GM18511 (cell line): ENCODE results near the gene PKP2.

Experiments used
- ATAC-seq: cut with Tn5 transposase; IDR thresholded peaks from one replicate; pipeline ENCODE4 v1.9.1; 2021; ENCODE audit warnings: mild to moderate bottlenecking, moderate library complexity; ENCODE audit not compliant: unreplicated experiment

PKP2 gene

DNA sequence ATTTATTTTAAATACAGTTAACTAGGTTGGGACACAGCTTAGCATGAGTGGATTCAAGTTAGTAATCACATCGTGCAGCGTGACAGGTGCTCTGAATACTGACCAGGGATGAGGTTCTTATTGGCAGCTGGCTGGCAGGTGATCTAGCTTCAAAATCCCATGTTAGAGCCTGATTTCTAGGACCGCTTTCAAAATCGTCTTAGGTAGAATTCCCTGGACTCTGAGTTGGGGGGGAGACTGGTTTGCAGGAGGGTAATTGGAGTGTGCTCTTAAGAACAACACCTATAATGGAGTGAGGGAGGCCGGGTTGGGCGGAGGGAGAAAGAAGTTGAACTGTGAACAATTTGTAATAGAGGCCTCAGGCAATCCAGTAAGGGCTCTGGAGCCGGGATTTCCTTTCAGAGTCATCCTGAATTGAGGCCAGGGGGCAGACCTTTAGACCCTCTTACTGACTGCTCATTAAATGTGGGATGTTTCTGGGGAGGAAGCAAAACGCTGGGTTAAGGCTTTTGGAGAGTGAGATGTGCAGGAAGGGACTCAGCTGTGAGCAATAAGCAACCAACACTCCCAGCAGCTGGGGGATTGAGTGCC is 140.0 kb downstream of the PKP2 start:
- ATAC-seq, result no peak

DNA sequence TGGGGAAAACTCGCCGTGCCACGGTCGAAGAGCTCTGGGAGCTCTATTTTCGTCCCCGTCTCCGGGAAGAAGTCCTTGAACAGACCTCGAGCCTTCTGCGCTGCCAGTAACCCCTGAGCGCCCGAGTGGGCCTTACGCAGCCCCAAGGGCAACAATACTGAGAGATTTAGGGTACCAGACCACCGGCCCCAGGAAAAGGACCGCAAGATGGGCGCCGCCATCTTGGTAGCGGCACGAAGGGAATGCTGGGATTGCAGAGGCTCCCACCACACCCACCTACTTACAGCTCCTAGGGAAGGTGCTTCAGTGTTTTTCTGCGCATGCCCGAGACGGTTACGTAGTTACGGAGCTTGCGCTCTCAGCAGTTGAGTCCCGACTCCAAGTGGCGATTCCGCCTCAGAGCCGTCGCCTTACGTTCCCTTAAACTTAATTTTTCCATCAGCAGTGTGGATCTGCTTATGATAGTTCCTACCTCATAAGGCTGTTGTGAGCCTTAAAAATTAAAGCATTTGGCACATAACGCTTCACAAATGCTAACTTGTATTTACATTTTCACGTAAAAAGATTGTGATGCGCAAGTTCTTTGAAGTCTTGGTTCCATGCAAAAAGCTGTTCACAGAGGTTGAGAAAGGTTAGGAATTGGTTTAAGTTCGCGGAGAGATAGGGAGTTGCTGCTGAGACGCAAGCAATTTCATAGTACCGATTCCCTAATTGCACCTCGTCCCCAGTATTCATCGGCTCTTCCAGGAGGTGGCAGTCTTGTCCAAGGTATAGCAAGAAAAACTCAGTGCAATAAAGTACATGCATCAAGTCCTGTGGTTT is 140.7 kb downstream of the PKP2 start, which contains the start of gene YARS2:
Gene YARS2, minus strand, starts transcription at position 244 of the 822 bp plus-strand sequence. Its CDS starts 23 bp downstream, at position 221.
- ATAC-seq, result peak; percentile 93

DNA sequence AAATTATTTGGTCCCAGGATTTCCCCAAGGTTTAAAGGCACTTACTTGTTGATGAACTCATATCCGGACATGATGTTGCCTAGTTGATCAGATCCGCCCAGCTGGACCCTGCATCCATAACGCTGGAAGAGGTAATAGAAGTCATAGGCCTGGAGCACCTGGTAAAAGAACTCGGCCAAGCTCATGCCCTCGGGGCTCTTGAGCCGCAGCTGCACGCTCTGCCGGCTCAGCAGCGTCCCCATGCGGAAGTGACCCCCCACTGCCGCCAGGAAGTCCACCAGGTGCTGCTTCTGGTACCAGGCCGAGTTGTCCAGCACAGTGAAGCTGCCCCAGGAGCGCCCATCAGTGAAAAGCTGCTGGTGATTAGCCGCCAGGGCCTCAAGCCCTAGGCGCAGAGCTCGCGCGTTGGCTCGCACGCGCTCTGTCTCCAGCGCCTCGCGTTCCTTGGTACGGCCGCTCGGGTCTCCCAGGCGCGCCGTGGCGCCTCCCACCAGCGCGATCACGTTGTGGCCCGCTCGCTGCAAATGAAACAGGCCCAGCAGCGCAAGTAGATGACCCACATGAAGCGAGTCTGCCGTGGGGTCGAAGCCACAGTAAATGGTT is 141.4 kb downstream of the PKP2 start:
- peak; percentile 74 for ATAC-seq

DNA sequence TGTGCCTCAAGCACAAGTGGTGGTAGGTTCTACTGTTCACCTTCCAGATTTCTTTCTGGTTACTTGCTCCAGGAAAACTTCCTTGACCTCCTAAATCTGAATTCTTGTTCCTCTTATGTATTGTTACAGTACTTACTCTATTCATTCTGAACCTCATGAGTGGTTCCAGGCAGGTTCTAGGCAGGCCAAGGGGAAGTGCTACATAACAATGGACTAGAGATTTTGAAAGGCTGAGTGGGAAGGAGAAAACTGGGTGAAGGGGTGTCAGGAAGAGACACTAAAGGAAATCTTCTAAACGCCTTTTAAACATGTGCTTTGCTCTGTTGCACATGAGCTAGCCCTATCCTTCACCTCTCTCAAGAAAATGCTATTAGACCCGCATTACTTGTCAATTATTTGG is 142.5 kb downstream of the PKP2 start:
- no peak for ATAC-seq

DNA sequence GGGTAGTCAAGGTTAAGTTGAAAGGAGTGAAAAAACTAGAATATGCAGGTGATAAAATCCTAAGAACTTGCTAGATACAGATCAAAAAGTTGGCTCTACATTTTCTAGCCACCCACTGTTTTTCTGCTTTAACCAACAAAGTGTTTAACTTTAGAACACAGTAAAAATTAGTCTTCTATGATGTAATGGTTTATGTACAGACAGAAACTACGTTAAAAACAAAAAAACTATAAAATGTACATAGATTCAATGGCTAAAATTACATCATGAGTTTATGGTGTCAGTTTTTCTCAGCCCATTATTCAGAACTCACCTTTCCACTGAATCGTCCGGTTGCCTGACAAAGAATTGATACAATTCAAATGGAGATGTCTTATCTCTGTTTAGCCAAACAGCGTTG is 143.0 kb downstream of the PKP2 start:
- ATAC-seq, result no peak

DNA sequence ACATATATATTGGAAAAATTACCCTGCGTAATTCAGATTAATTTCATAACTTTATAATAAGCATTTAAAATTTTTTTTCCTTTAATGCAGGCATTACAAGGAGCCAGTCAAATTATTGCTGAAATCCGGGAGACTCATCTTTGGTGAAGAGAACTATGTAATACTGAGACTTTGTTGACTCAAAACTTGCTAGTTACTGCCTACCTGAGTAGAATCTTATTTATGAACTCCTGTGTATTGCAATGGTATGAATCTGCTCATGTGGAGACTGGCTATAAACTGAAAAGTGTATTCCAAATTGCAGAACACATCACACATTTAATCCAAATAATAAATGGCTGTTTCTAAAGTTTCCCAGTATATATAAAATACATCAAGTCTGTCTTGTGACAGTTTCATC is 153.3 kb downstream of the PKP2 start:
- ATAC-seq, result no peak

DNA sequence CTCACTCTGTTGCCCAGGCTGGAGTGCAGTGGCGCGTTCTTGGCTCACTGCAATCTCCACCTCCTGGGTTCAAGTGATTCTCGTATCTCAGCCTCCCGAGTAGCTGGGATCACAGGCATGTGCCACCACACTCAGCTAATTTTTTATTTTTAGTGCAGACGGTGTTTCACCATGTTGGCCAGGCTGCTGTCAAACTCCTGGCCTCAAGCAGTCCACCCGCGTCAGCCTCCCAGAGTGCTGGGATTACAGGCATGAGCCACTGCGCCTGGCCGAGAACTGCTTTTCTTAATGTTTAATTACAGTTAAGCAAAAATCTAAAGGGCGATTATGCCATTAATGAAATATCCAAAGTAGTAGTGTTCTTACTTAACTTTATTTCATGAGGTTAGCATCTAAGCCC is 154.4 kb downstream of the PKP2 start:
- ATAC-seq, result no peak
